Central memory CD8-positive, alpha-beta T cell (primary cell): ENCODE data around the gene CA7.
"Not testable (repeated sequence)": the region's sequence is repeated elsewhere in the genome, so short reads cannot be mapped to it uniquely, and the experiment has no call there.

Experiments
- ATAC-seq: fragments of 150-1000 bp; cut with Tn5 transposase; replicated peaks from 2 replicates; pipeline ENCODE4 v1.10.0; 2022; ENCODE audit warnings: mild to moderate bottlenecking, moderate FRiP score, moderate number of reproducible peaks; ENCODE audit not compliant: poor library complexity, severe bottlenecking; ENCODE audit errors: extremely low read depth
- DNase-seq, 2 donors: peaks; one replicate each; pipeline ENCODE4 v3.0.0; 2021; ENCODE audit warnings: low spot score in 2 of 2
- H3K27ac Mint-ChIP-seq: one replicate; pipeline ENCODE4 v1.8.0; 2022; ENCODE audit warnings: low read depth, mild to moderate bottlenecking, moderate library complexity, mixed read lengths
- H3K27me3 Mint-ChIP-seq: one replicate; pipeline ENCODE4 v1.8.0; 2022; ENCODE audit warnings: mixed read lengths
- H3K36me3 Mint-ChIP-seq: one replicate; pipeline ENCODE4 v1.8.0; 2022; ENCODE audit warnings: mild to moderate bottlenecking, moderate library complexity, mixed read lengths; ENCODE audit not compliant: insufficient read depth
- H3K4me1 Mint-ChIP-seq: one replicate; pipeline ENCODE4 v1.8.0; 2022; ENCODE audit warnings: mixed read lengths
- H3K4me3 Mint-ChIP-seq: one replicate; pipeline ENCODE4 v1.8.0; 2022; ENCODE audit warnings: mild to moderate bottlenecking, moderate library complexity, mixed read lengths
- H3K9me3 Mint-ChIP-seq: one replicate; pipeline ENCODE4 v1.8.0; 2022; ENCODE audit warnings: mixed read lengths

CA7 gene

DNA sequence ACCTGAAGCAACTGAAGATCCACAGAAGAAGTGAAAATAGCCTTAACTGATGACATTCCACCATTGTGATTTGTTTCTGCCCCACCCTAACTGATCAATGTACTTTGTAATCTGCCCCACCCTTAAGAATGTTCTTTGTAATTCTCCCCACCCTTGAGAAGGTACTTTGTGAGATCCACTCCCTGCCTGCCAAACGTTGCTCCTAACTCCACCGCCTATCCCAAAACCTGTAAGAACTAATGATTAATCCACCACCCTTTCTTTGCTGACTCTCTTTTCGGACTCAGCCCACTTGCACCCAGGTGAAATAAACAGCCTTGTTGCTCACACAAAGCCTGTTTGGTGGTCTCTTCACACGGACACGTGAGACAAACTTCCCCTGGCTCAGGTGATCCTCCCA is 52.5 kb downstream of the CA7 start:
- not testable (repeated sequence) for DNase-seq, H3K4me1 Mint-ChIP-seq, H3K36me3 Mint-ChIP-seq, ATAC-seq, H3K9me3 Mint-ChIP-seq, H3K4me3 Mint-ChIP-seq, H3K27ac Mint-ChIP-seq, H3K27me3 Mint-ChIP-seq

DNA sequence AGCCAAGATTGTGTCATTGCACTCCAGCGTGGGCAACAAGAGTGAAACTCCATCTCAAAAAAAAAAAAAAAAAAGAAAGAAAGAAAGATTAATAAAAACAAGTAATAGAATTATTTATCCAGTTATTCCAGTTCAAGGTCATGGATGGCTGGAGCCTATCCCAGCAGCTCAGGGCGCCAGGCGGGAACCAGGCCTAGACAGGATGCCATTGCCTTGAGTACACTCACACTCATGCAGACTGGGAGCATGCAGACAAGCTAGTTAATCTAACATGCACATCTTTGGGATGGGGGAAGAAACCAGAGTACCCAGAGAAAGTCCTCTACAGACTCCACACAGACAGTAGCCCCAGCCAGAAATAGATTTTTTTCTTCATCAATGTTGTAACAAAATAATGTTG is 54.0 kb downstream of the CA7 start:
- DNase-seq (no peak), ATAC-seq (no peak)
- H3K27me3 Mint-ChIP-seq, result no peaks in the 10 kb centered on the region
- H3K27ac Mint-ChIP-seq, result no peak overlapping the region
- no peak overlapping the region for H3K4me3 Mint-ChIP-seq
- no peaks in the 10 kb centered on the region for H3K9me3 Mint-ChIP-seq
- H3K4me1 Mint-ChIP-seq, result peaks cover 8% of the 10 kb centered on the region
- peaks cover 1% of the 10 kb centered on the region for H3K36me3 Mint-ChIP-seq

DNA sequence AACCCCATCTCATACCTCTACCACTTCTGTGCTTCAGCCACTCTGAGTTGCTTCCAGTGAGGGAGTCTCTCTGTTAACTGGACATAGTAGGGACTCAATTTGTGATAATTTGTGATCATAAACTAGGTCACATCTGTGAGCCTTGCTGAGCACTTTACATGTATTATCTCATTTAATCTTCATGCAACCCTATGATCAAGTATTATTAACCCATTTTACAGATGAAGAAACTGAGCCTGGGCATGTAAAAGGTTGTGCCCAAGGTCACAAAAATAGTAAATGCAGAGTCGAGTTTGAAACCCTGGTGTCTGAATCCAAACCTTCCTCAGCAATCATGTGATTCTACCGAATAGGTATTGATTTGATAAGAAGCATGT is 54.7 kb downstream of the CA7 start:
- no peak overlapping the region for H3K27ac Mint-ChIP-seq
- no peak for DNase-seq
- peaks cover 1% of the 10 kb centered on the region for H3K36me3 Mint-ChIP-seq
- no peaks in the 10 kb centered on the region for H3K27me3 Mint-ChIP-seq
- no peak overlapping the region for H3K4me3 Mint-ChIP-seq
- ATAC-seq, result no peak
- H3K4me1 Mint-ChIP-seq, result peaks cover 8% of the 10 kb centered on the region
- H3K9me3 Mint-ChIP-seq, result no peaks in the 10 kb centered on the region

DNA sequence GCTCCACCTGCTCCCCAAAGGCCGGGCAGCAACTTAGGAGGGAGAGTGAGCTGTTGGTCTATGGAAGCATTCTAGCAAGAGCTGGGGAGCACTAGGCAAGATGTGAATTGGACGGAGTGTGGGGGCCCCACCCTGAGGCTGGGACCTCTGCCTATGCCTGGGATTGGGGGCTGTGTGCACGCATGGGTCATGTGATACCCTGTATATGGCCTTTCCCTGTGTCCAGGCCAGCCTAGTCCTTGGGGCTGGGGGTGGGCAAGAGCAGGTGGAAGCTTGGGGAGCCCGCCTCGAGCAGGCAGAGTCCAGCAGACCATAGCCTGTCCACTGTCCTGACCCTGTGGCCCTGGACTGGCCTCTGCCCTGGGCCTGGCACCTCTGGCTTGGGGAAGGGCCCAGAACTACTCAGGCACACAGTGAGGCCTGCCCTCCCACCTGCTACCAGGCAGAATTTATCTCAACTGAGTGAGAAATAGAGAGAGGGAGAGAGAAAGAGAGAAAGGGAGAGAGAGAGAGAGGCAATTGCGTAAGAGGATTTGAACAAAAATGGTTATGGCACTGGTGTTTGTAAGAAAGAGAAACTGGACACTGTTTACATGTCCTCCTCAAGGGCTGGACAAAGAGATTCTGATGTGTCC is 55.2 kb downstream of the CA7 start:
- Mint-ChIP-seq H3K9me3 (no peaks in the 10 kb centered on the region), H3K36me3 (peaks cover under 1% of the 10 kb centered on the region), H3K4me1 (peaks cover 8% of the 10 kb centered on the region), H3K27me3 (no peaks in the 10 kb centered on the region), H3K4me3 (no peak overlapping the region), H3K27ac (no peak overlapping the region)
- ATAC-seq (no peak), DNase-seq (no peak)

DNA sequence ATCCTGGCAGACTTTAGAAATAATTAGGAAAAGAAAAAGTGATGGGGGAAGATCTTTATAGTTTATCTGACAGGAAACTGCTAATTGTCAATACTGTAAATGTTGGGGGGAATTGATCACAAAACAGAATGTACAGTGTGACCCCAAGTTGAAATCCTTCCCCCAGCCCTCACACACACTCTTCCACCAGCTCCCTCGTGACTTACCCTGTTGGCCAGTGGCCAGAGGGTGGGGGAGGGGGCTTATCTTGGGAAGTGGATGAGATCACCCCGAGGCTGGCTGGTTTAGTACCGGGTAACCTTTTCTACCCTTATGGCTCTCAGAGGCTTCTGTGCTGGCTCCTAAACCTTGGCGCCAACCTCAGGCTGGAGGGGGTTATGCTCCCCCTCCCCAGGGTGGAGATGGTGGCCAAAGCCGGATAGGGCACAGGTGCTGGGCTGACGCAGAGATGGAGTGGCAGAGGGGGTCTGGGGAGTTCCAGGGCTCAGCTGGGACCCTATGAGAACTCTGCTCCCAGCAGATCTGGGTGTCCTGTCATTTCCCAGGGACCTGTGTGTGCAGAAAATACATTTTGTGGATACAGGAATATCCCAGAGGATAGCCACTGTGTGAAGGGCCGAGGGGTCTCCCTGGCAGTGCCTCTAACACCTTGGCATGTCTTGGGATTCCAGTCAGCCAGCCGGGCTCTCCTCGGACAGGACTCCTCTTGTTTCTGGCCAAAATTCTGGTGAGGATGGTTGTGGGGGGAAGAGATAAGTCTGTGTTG is 55.9 kb downstream of the CA7 start:
- no peaks in the 10 kb centered on the region for H3K36me3 Mint-ChIP-seq
- H3K4me1 Mint-ChIP-seq, result peaks cover 2% of the 10 kb centered on the region
- DNase-seq (no peak), ATAC-seq (no peak)
- no peaks in the 10 kb centered on the region for H3K27me3 Mint-ChIP-seq
- H3K9me3 Mint-ChIP-seq, result no peaks in the 10 kb centered on the region
- H3K27ac Mint-ChIP-seq, result no peak overlapping the region
- no peak overlapping the region for H3K4me3 Mint-ChIP-seq

DNA sequence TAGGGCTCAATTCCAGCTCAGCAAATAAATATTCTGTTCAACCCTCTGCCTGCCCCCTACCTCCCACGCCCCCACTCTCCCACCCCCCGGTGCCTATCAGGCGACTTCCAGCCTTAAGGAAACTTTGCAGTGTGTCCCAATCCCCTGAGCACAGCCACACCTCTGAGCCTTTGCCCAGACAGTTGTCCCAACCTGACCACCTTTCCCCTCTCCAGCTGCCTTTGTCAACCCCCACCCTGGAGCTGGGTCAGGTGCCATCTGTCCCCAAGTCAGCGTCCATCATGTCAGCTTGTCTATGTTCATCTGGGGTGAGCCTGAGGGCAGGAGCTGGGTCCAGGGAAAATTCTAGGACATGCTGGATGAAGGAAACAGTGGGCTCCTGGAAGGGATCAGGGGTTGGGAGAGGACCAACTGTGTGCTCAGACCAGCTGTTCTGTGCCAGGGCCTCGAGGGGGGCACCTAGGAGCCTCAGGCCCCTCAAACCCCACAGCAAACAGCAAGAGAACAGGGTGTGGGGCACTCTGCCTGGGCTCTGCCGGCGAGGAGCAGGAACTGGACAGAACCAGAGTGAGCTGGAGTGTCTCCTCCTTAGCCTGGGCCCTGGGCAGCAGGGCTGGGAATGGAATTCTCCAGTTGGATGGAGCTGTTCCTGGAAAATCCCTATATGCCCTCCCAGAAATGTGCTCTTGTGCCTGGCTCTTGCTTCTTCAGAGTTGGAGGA is 56.7 kb downstream of the CA7 start:
- no peak for ATAC-seq
- Mint-ChIP-seq H3K9me3 (no peaks in the 10 kb centered on the region), H3K36me3 (no peaks in the 10 kb centered on the region), H3K27me3 (no peaks in the 10 kb centered on the region), H3K4me3 (no peak overlapping the region), H3K27ac (no peak overlapping the region), H3K4me1 (peaks cover 2% of the 10 kb centered on the region)
- DNase-seq, result no peak

DNA sequence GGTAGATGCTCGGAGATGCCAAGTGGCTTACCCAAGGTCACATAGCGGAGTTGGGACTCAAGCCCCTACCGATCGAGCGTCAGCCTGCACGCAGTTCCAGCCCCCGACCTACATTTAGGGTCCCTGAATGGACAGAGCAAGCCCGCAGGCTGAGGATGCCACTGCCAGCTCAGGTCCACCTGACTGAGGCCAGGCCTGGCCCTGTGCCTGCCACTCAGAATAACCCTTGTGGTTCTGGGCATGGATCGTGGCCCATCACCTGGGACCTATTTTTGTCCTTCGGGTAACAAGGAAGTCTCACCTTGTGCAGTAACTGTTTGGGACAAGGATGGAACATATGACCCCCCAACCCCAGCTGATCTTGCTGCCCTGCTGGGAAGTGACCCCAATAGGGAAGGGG is 57.4 kb downstream of the CA7 start:
- ATAC-seq (no peak), DNase-seq (no peak)
- peaks cover 10% of the 10 kb centered on the region for H3K4me1 Mint-ChIP-seq
- H3K27ac Mint-ChIP-seq, result no peak overlapping the region
- no peak overlapping the region for H3K4me3 Mint-ChIP-seq
- H3K9me3 Mint-ChIP-seq, result no peaks in the 10 kb centered on the region
- no peaks in the 10 kb centered on the region for H3K36me3 Mint-ChIP-seq
- no peaks in the 10 kb centered on the region for H3K27me3 Mint-ChIP-seq

DNA sequence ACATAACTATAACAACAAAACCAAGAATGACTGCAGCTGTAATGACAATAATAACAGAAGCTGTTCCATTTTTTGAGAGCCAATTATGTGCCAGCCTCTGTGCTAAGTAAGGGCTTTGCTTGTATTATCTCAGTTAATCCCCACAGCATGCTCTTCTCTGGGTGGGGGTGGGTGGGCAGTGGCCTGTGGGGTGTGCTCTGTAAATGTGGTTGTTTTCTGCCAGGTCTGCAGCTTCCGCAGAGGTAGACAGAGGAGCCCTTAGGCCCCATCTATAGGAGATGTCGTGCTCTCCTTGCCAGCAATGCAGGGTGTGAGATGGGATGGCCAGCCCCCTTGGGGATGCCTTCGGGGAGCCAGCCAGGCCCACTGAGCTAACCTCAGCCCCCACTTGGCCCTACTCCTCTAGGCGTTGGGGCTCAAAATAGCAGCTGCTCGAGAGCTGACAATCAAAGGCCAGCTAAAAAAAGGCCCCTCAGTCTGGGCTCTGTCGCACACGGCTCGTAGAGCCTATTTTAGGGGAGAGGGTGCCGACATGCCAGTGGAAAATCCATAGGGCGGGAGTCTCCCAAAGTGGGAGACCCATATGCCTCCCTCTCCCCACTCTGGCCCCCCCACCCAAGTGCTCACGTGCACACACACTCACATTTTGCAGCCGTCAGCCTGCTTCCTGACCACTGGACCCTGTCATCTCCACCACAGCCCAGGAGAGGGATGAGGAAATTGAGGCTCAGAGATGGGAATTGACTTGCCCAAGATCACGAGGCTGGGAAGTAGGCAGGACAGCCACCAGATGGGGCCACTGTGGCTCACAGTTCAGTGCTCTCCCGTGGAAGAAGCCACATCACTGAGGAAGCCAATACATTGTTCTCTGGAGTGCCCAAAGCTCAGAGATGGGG is 58.7 kb downstream of the CA7 start:
- Mint-ChIP-seq H3K4me3 (no peak overlapping the region), H3K9me3 (no peaks in the 10 kb centered on the region), H3K27ac (no peak overlapping the region), H3K36me3 (no peaks in the 10 kb centered on the region), H3K27me3 (no peaks in the 10 kb centered on the region), H3K4me1 (peaks cover 10% of the 10 kb centered on the region)
- ATAC-seq (no peak), DNase-seq (no peak)
